Gastroesophageal sphincter (tissue), 4 donors: ENCODE results near the gene DOP1B. TPM values are rescaled to one million over a fixed set of nuclear protein-coding genes. Genes with fewer than 3 reads are reported as not detected.
A peak's percentile ranks its signal among the peaks of the same experiment; 100 is the strongest.
"Not testable (repeated sequence)": the region's sequence is repeated elsewhere in the genome, so short reads cannot be mapped to it uniquely, and the experiment has no call there.

ENCODE experiments used
- ATAC-seq: fragments of 150-250 bp; one replicate; pipeline ENCODE4 v1.9.1; 2016; ENCODE audit warnings: mild to moderate bottlenecking, moderate library complexity
- H3K27ac ChIP-seq, 4 donors: fragments of 200-600 bp; sonication (generic) in 3 of 4; 1 replicate in 3 of 4; 2 replicates in 1 of 4; pipeline ENCODE4 v1.5.1; 2016 to 2019
- H3K27me3 ChIP-seq: fragments of 200-600 bp; sonication (generic); one replicate; pipeline ENCODE4 v1.5.1; 2019
- H3K36me3 ChIP-seq, 2 donors: fragments of 200-600 bp; sonication (generic); one replicate each; pipeline ENCODE4 v1.5.1; 2019; ENCODE audit warnings: control low read depth in 1 of 2
- H3K4me1 ChIP-seq, 3 donors: fragments of 200-600 bp; sonication (generic); 1 replicate in 2 of 3; 2 replicates in 1 of 3; pipeline ENCODE4 v1.5.1; 2016 to 2019; ENCODE audit warnings: control low read depth in 2 of 3
- H3K4me3 ChIP-seq, 2 donors: fragments of 200-600 bp; sonication (generic); one replicate each; pipeline ENCODE4 v1.5.1; 2019; ENCODE audit warnings: mild to moderate bottlenecking in 1 of 2, moderate library complexity in 1 of 2
- H3K9me3 ChIP-seq, 3 donors: fragments of 200-600 bp; sonication (generic); one replicate each; pipeline ENCODE4 v1.5.1; 2017 to 2019; ENCODE audit warnings: control low read depth in 2 of 3
- CTCF ChIP-seq, 4 experiments: fragments of 200-600 bp in 2 of 4; fragments of 450-650 bp in 2 of 4; sonication (generic) in 1 of 4; IDR thresholded peaks; one replicate each; pipeline ENCODE4 v1.5.1; 2017 to 2019; ENCODE audit warnings: antibody characterized with exemption in 4 of 4, mild to moderate bottlenecking in 2 of 4, moderate library complexity in 2 of 4
- EP300 ChIP-seq: sonication (generic); formaldehyde crosslinking; IDR thresholded peaks from one replicate; pipeline ENCODE4 v1.6.1; 2017; ENCODE audit warnings: antibody characterized with exemption, mild to moderate bottlenecking
- POLR2A ChIP-seq, 2 donors: fragments of 450-650 bp; IDR thresholded peaks; one replicate each; pipeline ENCODE4 v1.6.1; 2017; ENCODE audit warnings: antibody characterized with exemption in 2 of 2, mild to moderate bottlenecking in 2 of 2, moderate library complexity in 1 of 2
- POLR2AphosphoS5 ChIP-seq: sonication (generic); formaldehyde crosslinking; IDR thresholded peaks from one replicate; pipeline ENCODE4 v1.6.1; 2017; ENCODE audit warnings: antibody characterized with exemption
- WGBS, 2 donors: methylation state at CpG; one replicate each; pipeline ENCODE4 v1.1.5; 2018; ENCODE audit warnings: low coverage in 1 of 2; 5-methylcytosine and 5-hydroxymethylcytosine counted together
- total RNA-seq, 4 donors: library from RNA; depleted of rRNA; stranded (reverse); fragments of >200 nt; gene quantifications; one replicate each; pipeline ENCODE4 v1.1.0, GENCODE V29; 2016

Gene DOP1B
- total RNA-seq, 4 donors from 2014 or later = 7.2 to 12.0 (median 10.4) TPM

- ATAC-seq = peak; percentile 17
- no peak overlapping the region for H3K27ac ChIP-seq
- H3K4me3 ChIP-seq = no peak overlapping the region
- H3K36me3 ChIP-seq = no peaks in the 10 kb centered on the region
- no peaks in the 10 kb centered on the region for H3K9me3 ChIP-seq
- H3K27me3 ChIP-seq = no peaks in the 10 kb centered on the region
- peaks cover 0 to 22% (median 0%) of the 10 kb centered on the region in 3 donors for H3K4me1 ChIP-seq
- WGBS, 2 donors = 68 to 93% methylated on average over 3 to 4 of the region's 5 CpGs
- no peak for TF ChIP-seq EP300
- no peak for TF ChIP-seq POLR2A (IDR thresholded peaks at IDR 0.05)
These were observed 28.6 kb upstream of the DOP1B start for GRCh38 chr21:36127977-36128376.

- 55 to 69% methylated on average over 2 of the region's 2 CpGs for WGBS, 2 donors
- TF ChIP-seq POLR2AphosphoS5 = no peak
- TF ChIP-seq CTCF (IDR thresholded peaks at IDR 0.05) = no peak
- no peak for TF ChIP-seq POLR2A (IDR thresholded peaks at IDR 0.05)
- no peak for TF ChIP-seq EP300
- Histone ChIP-seq H3K4me3 (no peak overlapping the region), H3K9me3 (no peaks in the 10 kb centered on the region), H3K27ac (no peak overlapping the region), H3K4me1 (peaks cover 0 to 27% (median 0%) of the 10 kb centered on the region in 3 donors), H3K27me3 (no peaks in the 10 kb centered on the region), H3K36me3 (no peaks in the 10 kb centered on the region)
- no peak for ATAC-seq
These were observed 27.4 kb upstream of the DOP1B start for GRCh38 chr21:36129219-36129618.

GRCh38 chr21:36130414-36130762, 26.2 kb upstream of the DOP1B start:
- Histone ChIP-seq H3K4me1 (peaks cover 0 to 32% (median 0%) of the 10 kb centered on the region in 3 donors), H3K4me3 (peak overlapping the region; percentile 64 to 71), H3K27ac (peak overlapping the region in 2 of 4 donors; percentile 77 to 84)
- not testable (repeated sequence) for H3K36me3 ChIP-seq, ATAC-seq, H3K27me3 ChIP-seq, H3K9me3 ChIP-seq
- 25 to 30% methylated on average over 3 to 5 of the region's 18 CpGs for WGBS, 2 donors

GRCh38 chr21:36130839-36131238, 25.8 kb upstream of the DOP1B start:
- H3K4me3 ChIP-seq, H3K27ac ChIP-seq, H3K36me3 ChIP-seq, ATAC-seq, H3K9me3 ChIP-seq, H3K27me3 ChIP-seq: not testable (repeated sequence)
- WGBS, 2 donors = 89 to 96% methylated on average over 5 of the region's 5 CpGs
- H3K4me1 ChIP-seq = peaks cover 0 to 27% (median 0%) of the 10 kb centered on the region in 3 donors

GRCh38 chr21:36132696-36133095, 23.9 kb upstream of the DOP1B start:
- 62 to 79% methylated on average over 5 of the region's 8 CpGs for WGBS, 2 donors
- Histone ChIP-seq H3K27ac (no peak overlapping the region), H3K9me3 (no peaks in the 10 kb centered on the region), H3K4me3 (no peak overlapping the region), H3K27me3 (no peaks in the 10 kb centered on the region), H3K36me3 (peaks cover 0 to 1% of the 10 kb centered on the region in 2 donors), H3K4me1 (peaks cover 0 to 39% (median 4%) of the 10 kb centered on the region in 3 donors)
- TF ChIP-seq POLR2A (IDR thresholded peaks at IDR 0.05) (no peak), EP300 (no peak), CTCF (IDR thresholded peaks at IDR 0.05) (no peak)
- ATAC-seq = no peak

- Histone ChIP-seq H3K36me3 (peaks cover 0 to 15% of the 10 kb centered on the region in 2 donors), H3K9me3 (no peaks in the 10 kb centered on the region), H3K4me3 (peak within 1 kb of the TSS; percentile 34 to 87), H3K4me1 (peaks cover 0 to 34% (median 4%) of the 10 kb centered on the region in 3 donors), H3K27ac (peak within 1 kb of the TSS; percentile 35 to 97 (median 94)), H3K27me3 (no peaks in the 10 kb centered on the region)
- WGBS, 2 donors = 0% methylated on average over 1 to 3 of the region's 53 CpGs
- peak; percentile 13 for TF ChIP-seq POLR2AphosphoS5
- no peak for TF ChIP-seq CTCF (IDR thresholded peaks at IDR 0.05)
- no peak for TF ChIP-seq EP300
- no peak for TF ChIP-seq POLR2A (IDR thresholded peaks at IDR 0.05)
- ATAC-seq = peak; percentile 52
These were observed 21.7 kb upstream of the DOP1B start, which contains the start of gene CBR3 for GRCh38 chr21:36134803-36135390. CBR3 (plus strand) TSS chr21:36135079; CDS start chr21:36135193, 114 bp downstream.
